Stimulated activated CD8-positive, alpha-beta memory T cell treated with anti-CD3 and anti-CD28 coated beads, Interleukin-4, amount 100 ng/mL, for 48 hours (primary cell): Measurements from ENCODE around the gene RSAD2.
"Not testable (repeated sequence)": the region's sequence is repeated elsewhere in the genome, so short reads cannot be mapped to it uniquely, and the experiment has no call there.

ENCODE experiments used
- DNase-seq: peaks from one replicate; pipeline ENCODE4 v3.0.0-alpha.2; 2020

The RSAD2 gene

DNA sequence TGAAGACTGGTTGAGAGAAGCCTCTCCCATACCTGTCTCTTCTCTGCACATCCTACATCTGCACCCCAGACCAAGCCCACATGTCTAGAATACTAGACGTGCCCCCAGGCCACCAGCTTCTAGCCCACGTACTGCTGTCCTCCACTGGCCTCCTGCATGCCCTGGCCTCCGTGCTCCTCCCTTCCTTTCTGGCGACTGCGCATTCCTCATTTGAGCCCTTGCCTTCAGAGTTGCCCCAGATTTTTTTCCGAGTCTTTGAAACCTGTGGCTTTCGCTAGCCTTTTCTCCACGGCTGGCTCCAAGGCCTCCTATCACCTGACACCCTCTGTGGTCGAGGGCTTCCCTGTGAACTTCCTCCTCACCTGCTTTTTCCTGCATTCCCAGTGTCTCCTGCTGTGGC is 50.9 kb downstream of the RSAD2 start:
- DNase-seq: no peak

GRCh38 chr2:6929196-6929819 is 51.7 kb downstream of the RSAD2 start:
- no peak for DNase-seq

- DNase-seq: no peak
Observed at GRCh38 chr2:6930923-6931647, 53.5 kb downstream of the RSAD2 start.

DNA sequence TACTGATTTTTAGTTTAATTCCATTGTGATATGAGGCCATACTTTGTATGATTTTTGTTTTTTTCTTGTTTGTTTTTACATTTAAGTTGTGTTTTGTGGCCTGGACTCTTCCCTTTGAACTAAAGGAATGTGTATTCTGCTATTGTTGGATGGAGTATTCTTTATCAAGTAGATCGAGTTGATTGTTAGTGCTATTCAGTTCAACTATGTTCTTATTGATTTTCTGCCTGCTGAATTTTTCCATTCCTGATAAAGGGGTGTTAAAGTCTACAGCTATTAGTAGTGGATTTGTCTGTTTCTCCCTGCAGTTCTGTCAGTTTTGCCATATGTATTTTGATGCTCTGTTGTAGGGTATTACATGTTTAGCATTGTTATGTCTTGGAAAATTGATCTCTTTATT is 54.2 kb downstream of the RSAD2 start:
- no peak for DNase-seq

DNA sequence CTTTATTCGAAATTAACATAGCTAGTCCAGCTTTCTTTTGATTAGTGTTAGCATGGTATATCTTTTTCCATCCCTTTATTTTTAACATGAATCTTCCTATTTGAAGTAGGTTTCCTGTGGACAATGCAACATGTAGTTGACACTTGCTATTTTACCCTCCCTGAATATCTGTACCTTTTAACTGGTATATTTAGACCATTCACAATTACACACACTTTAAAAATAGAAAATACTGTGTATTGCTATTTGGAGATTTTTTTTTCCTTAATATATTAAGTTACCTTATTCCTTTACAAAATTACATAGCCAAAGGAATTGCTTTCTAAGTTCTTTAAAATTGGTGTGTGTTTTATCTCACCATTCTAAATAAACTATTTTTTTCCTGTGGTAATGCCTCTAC is 54.6 kb downstream of the RSAD2 start:
- DNase-seq: no peak

- no peak for DNase-seq
Observed at GRCh38 chr2:6932828-6933227, 55.3 kb downstream of the RSAD2 start.

DNA sequence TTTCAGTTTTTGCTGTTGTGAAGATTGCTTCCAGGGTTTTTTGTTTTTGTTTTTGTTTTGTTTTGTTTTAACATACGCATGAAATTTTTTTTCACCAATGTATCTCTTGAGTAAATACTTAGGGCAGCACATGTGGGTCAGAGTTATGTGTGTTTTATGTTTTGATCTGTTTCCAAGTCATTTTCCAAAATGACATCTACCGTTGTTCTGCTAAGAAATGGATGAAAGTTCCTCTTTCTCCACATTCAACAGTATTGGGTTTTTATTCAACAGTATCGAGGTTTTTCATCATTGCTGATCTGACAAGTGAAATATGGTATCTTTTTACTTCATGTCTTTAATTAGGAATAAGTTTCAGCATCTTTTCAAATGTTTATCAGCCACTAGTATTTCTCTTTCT is 56.3 kb downstream of the RSAD2 start:
- no peak for DNase-seq

- no peak for DNase-seq
Observed at GRCh38 chr2:6934345-6934744, 56.8 kb downstream of the RSAD2 start.

DNA sequence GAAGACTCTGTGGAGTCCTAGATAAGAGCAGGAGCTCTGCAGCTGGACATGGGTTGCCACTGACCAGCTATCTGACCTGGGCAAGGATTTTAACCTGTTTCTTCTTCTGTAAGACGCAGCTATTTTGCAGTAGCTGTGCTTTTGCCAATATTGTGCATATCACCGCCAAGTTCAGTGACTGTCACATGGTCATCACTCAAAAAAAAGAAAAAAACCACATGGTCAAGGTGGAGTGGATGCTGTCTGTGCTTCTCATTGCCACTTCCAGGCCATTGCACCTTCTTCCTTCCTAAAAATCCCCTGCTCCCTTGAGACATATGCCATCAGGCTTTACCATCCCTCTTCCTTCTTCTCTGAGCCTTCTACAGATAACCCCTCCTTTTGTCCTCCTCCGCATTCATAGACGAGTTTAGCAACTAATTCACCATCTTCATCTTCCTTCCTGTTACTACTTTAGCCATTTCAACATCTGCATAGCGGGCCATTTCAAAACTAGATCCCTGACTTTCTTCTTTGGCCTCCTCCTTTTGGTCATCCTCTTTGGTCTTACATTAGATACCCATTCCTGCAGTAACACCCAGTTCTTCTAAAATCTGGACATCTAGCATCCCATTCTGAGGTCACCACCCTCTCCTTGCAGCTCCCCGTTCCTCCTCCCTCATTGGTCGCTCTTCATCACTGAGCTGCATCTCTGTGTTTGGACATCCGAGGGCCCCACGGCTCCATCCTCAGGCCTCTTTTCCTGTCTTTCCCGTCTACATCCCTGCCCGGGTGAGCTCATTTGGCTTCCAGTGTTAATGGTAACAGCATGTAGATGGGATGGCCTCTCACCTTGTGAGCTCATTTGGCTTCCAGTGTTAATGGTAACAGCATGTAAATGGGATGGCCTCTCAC is 57.4 kb downstream of the RSAD2 start:
- DNase-seq: no peak

GRCh38 chr2:6935652-6936020 is 58.1 kb downstream of the RSAD2 start:
- not testable (repeated sequence) for DNase-seq

DNA sequence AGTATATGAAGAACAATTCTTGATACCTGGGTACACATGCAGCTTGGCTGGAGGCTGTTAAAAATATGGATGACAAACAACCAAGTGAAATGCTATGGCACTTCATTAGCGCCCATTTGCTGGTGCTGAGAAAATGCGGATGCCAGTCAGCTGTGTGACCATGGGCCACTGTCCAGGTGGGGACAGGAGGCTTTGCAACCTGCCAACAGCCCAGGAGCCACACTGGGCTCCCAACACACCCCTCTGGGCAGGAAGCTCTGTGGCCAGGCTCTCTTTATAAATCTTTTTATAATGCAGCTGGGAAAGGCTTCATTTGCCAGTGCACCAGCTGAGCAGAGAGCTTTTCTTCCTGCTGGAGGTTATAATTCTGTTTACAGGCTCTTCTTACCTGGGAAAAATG is 59.6 kb downstream of the RSAD2 start:
- DNase-seq: no peak

- no peak for DNase-seq
Observed at GRCh38 chr2:6937582-6937981, 60.0 kb downstream of the RSAD2 start.

GRCh38 chr2:6939071-6939470 is 61.5 kb downstream of the RSAD2 start:
- DNase-seq: no peak

DNA sequence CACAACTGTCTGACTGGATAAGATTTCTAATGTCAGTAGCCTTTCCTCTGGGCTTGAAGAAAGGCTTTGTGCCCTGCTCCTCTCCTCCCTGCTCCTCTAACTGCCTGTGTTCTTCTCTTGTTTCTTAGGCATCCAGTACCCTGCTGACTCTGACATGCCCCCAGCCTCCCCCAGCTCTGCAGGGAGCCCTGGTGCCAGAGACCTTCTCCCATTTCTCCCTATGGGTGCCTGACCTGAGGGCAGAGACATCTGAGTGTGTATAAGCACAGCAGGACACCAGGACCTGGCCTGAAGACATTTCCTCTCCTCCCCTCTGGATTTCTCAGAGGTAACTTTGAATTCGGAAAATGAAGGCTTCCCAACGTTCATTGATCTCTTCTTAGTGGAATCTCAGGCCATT is 63.2 kb downstream of the RSAD2 start:
- no peak for DNase-seq

- no peak for DNase-seq
Observed at GRCh38 chr2:6941299-6942046, 63.9 kb downstream of the RSAD2 start.

DNA sequence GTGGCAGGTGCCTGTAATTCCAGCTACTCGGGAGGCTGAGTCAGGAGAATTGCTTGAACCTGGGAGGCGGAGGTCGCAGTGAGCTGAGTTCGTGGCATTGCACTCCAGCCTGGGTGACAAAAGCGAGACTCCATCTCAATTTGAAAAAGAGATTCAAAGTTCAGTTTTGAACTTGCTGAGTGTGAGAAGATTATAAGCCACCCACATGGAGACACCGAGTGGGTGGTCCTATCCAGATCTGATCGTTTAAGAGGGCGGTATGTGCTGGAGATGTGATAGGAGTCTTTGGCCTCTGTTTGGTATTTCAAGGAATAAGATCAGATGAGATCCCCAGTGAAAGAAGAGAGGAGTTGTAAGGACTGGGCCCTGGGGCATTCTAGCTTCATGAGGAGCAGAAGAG is 65.3 kb downstream of the RSAD2 start:
- no peak for DNase-seq

DNA sequence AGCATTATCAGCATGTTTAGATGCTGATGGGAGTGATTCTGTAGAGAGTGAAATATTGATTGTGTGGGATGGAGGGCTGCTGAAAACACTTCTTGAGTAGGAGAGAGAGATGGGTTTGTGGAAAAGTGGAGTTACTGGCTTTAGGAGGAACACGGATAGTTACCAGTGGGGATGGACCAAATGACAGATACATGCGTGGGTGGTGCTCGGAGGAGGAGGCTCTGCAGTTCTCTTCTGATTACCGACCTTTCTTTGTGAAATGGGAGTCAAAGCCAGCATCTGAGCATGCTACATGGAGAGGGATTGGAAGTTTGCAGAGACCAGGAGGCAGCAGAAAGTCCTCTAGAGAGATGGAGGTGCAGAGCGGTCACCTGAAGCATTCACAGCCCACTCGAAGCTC is 65.9 kb downstream of the RSAD2 start:
- no peak for DNase-seq

DNA sequence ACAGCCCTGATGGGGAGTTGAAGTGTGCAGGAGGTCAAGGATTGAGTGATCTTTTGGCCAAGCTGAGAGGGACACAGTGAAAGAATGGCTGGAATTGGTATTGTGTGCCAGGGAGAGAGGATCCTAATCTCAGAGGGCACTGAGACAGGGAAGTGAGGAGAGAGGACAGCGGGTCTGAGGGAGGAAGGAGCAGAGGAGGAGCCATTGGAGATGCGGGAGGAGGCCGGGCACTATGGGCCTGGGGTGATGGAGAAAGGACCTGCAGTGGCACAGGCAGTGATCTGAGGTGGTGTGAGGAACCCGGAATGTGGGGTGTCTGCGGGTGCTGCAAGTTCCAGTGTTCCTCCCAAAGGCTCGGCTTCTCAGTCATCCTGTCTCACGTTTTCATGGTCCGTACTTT is 66.4 kb downstream of the RSAD2 start:
- DNase-seq: no peak

GRCh38 chr2:6944555-6944954 is 67.0 kb downstream of the RSAD2 start:
- no peak for DNase-seq

DNA sequence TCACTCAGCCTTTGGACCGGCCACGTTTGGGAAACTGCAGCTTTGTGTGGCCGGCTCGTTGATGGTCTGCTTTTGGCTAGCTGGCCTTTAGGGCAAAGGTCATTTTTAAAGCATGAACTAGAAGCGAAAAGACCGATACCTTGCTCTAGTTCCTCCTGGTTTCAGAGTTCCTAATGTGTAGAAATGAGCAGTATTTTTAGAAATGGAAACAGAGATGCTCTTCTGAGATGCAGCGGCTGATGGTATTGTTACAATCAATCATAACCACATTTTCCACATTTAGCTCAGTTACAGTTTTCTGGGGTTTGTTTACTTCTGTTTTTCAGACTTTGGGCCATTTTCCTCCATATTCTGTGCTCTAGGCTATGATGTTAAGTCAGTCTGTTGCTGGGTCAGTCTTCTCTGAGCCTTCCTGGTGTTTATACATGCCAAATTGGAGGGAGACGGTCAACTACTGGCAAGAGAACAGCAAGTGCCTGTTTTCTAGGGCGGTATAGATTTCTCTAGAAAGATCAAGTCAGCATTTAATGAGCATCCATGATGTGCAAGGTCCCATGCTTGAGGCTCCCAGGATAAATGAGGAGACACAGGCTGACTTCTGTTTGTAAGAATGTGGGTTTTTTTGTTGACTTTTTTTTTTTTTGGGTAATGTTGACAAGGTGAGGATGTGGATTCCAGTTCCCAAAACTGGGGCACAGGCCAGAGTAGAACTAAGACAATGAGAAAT is 67.7 kb downstream of the RSAD2 start:
- DNase-seq: no peak

GRCh38 chr2:6945821-6946220 is 68.2 kb downstream of the RSAD2 start:
- DNase-seq: no peak

- DNase-seq: no peak
Observed at GRCh38 chr2:6946722-6947121, 69.1 kb downstream of the RSAD2 start.
